ENCODE results near the gene LRRC3B.
A peak's percentile ranks its signal among the peaks of the same experiment; 100 is the strongest.
"Not testable (repeated sequence)": the region's sequence is repeated elsewhere in the genome, so short reads cannot be mapped to it uniquely, and the experiment has no call there.

Gene LRRC3B, protein sequence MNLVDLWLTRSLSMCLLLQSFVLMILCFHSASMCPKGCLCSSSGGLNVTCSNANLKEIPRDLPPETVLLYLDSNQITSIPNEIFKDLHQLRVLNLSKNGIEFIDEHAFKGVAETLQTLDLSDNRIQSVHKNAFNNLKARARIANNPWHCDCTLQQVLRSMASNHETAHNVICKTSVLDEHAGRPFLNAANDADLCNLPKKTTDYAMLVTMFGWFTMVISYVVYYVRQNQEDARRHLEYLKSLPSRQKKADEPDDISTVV

DNA sequence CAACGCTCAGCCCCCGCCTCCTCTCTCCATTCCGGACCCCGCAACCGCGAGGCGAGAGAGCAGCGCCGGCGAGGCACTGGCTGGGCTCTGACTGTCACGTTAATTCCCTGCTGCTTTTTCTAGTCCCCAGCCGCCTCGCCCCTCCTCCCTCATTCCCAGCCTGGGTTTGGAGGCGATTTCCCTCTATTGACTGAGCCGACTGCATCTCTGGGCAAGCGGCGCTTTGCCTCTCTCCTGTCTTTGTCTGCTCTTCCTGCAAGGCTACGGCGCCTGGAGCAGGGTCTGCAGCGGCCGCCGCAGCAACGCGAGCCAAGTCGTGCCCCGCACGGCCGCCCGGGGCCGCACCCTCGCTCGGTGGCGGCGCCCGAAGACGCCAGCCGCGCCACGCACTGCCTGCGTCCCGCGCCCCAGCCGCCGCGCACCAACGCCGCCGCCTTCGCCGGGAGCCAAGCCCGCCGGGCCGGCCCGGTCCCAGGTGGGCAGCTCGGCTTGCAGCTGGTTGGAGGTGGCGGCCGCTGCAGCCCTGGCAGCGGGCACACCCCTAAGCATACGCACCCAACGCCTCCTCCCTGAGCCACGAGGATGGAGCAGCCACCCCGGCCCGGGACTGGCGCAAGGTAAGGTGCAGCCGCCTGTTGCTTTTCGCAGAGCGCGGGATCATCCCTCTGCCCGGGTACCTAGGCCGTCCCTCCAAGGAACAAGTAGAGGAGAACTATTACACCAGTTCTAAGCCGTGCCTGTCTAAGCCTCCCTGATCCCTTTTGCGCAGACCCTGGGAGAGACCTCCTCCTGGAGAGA is at the start of gene LRRC3B:
TSS of gene LRRC3B (plus strand) at position 152 of the 798 bp plus-strand sequence. CDS start 86,901 bp downstream, outside the sequence.
- DNase-seq, result peak; percentile 77

DNA sequence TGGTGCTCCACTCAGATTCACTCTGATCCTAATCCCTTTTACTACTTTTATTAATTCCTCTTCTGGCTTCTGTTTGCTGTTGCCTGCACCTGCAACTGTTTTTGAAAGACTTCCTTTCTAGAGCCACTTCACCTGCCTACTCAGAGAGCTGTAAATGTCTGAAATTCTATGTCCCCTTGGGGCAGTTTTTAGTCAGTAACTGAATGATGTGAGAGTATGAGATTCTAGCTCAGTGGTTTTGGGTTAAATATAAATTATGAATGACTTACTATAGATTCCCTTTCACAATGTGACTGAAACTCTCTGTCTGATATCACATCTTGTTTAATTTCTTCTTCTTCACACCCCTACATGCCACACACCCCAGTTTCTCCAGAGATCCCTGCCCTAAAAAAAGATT is 47.8 kb upstream of the LRRC3B start:
- DNase-seq, result no peak

DNA sequence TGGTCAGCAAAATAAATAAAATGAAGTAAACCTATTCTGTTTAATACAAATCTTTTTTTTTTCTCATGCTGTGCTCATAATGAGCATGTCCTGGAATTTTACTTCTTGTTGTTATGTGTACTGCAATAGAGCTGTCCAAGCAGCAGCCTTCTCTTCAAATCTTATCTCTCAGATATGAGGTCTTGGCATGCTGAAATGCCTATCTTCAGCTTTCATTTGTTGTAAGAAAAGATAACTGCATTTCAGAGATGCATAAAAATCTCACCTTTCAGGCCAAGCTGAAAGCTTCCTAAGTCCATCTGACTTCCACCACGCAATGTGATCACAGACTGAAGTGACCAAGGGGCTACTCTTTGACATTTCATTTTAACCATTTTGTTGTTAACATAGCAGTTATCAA is 43.5 kb upstream of the LRRC3B start:
- no peak for DNase-seq

DNA sequence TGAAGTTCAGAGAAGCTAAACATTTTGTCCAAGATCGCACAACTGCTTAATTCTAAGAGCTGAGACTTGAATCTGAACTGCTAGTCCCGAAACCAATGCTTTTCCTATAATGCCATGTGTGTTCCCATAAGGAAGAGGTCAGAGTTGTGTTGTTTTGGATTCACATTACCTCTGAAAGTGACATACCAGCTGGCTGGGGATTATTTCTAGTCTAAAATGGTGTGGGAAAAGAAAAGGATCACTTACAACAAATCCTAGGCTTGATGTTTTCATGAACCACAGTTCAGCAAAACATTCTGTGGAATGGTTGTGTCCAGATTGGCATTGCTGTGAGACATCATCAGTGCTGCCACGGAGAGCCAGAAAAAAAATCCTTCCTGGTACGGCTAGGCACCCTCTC is 35.0 kb upstream of the LRRC3B start:
- no peak for DNase-seq

DNA sequence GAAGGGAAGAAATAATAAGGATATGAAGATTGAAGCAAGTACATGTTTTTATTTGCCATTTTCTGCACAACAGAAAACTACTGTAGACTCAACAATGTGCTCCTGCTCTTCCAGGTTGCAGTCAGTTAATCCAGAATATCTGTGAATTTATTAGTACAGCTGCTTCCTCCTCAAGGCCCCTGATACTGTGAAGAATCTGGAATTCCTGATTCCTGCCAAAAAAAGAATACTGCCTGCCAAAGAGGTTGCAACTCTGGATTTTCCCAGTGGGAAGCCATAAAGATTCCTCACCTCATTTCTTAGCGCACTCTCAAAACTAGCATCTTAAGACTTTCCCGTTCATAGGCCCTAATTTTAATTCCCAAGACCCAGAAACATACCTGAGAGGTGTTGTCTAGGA is 33.6 kb upstream of the LRRC3B start:
- no peak for DNase-seq

DNA sequence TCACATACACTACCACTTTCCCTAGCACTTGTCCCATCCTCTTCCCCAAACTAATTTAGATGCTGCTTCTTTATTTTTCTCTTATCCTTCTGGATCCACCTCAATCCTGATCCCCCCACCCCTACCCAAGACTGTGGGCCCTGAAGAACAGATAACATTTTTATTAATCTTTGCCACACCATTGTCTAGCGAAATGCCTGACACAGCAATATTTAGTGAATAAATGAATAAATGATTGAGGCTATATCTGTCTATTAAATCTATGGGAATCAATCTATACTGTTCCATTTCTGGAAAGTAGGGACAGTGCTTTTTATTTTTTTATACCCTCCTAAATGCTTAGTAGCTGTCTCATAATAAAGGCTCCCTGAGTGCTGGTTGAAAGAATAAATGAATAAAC is 32.9 kb upstream of the LRRC3B start:
- DNase-seq, result no peak

DNA sequence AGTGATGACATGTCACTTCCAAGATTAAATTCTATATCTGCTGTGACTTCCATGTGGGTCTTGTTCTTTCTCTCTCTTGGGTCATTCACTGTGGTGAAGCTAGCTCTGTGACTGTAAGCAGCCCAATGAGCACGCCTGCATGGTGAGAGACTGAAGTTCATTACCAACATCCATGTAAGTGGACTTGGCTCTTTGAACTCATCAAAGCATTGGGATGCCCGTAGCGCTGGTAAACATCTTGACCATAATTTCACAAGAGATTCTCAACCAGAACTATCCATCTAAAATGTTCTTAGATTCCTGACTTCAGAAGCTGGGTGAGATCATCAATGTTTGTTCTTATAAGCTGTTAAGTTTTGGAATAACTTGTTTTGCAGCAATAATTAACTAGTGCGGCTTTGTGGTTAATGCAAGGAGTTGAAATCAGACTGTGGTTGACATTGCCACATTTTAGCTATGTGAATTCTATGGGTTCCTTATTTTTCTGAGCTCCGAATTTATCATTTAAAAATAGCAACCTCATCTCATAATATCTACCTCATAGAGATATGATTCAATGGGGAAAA is 31.6 kb upstream of the LRRC3B start:
- no peak for DNase-seq

DNA sequence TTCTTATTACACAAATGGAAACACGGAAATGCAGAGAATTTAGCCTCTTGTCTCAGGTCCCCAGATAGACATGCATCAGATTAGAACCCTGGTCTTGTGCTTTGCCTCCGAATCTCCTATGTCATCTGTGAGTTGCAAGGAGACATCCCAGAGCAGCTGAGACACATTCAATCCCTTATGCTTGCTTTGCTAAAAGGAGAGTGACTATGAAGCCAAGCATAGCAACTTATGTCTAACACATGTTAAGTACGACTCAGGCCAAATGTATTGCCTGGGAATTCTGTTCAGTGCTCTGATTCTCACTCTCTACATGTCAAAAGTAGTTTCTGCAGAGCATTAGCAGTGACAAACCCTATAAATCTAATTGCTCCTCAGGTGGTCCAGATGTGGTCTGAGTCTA is 30.6 kb upstream of the LRRC3B start:
- no peak for DNase-seq

DNA sequence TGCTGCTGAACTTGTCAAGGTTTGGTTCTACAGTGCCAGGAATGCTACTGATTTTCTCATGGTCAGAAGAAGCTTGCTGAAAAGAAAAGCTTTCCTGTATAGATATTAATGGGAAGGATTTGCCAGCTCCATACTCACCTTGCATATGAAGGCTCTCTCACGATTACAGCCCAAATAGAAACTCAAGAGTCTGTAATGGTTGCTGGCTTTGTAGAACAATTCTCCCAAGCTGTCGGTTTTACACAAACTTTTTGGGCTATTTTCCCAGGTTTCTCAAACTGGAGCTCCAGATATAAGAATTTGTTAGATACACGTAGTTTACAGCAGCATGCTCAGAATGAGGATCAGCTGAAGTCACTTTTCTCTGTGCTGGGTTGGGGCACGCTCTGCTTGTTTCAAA is 30.1 kb upstream of the LRRC3B start:
- no peak for DNase-seq

DNA sequence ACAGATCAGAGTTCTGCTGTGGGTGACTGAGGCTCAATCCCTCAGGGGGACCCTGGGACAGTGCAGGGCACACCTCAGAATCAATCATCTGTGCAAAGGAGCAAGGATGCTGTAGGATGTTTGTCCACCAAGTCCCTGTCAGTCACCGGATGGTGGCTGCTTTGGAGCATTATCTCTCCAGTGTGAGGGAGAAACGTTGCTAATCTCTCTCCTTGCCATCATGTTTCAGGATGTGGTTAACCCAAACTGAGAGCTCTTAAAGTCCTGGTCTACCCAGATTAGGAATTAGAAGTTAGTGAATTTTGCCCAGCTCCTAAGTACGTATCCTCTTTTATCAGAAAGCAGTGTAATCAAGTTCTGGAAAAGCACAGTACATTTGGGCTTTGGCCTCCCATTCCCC is 26.2 kb upstream of the LRRC3B start:
- DNase-seq, result no peak

DNA sequence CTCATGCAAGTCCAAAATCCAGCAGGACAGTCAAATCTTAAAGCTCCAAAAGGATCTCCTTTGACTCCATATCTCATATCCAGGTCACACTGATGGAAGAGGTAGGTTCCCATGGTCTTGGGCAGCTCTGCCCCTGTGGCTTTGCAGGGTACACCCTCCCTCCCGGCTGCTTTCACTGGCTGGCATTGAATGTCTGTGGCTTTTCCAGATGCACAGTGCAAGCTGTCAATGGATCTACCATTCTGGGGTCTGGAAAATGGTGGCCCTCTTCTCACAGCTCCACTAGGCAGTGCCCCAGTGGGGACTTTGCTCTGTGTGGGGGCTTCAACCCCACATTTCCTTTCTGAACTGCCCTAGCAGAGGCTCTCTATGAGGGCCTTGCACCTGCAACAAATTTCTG is 19.3 kb upstream of the LRRC3B start:
- not testable (repeated sequence) for DNase-seq

DNA sequence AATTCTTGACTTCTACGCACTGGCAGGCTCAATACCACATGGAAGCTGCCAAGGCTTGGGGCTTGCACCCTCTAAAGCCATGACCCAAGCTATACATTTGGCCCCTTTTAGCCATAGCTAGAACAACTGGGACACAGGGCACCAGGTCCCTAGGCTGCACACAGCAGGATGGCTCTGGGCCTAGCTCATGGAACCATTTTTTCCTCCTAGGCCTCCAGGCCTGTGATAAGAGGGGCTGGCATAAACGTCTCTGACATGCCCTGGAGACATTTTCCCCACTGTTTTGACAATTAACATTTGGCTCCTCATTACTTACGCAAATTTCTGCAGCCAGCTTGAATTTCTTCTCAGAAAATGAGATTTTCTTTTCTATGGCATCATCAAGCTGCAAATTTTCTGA is 18.8 kb upstream of the LRRC3B start:
- not testable (repeated sequence) for DNase-seq

DNA sequence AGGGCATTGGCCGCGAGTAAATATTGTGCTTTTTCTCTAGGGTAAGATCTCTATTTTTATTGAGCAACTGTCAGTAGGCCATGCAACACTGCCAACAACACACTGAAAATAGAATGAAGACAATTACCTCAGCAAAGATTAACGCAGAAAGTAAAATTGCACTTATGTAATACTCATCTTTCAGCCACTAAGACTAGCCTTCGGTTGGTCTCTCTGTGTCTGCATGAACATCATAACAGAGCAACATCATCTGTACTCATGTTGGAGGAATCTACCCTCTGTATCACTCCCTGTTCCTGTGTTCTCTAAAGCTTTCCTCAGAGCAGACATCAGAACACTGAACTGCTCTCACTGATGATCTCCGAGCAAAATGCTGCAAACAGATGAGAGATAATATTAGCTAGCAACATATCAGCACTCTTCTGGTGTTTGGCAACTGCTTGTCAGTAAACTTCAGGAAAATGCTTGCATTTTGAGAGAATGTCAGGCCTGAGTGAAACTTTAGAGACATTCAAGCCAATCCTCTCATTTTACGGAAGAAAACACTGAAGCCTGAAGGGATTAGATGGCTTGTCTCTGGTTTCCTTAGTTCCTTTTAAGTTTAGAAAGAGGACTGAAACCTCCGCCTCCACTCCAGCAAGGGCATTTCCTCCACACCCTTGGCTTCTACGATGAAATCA is 8.4 kb upstream of the LRRC3B start:
- no peak for DNase-seq

DNA sequence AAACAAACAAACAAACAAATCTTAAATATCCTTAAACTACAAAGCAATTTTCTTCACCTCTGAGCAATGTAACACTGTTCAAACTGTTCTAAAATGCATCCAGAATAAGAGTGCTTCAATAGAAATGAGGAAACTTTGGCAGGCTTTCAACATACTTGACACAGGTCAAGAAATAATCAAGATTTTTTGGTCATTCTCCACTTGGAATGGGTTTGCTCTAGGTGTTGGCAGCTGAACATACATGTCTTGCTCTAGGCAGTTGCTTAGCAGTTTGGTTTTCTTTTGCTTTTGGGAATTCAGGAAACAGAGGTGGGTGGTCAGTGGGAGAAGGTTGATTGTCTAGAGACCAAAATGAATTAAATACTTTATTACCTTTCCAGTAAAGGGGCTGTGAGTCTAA is 1.4 kb upstream of the LRRC3B start:
- no peak for DNase-seq

DNA sequence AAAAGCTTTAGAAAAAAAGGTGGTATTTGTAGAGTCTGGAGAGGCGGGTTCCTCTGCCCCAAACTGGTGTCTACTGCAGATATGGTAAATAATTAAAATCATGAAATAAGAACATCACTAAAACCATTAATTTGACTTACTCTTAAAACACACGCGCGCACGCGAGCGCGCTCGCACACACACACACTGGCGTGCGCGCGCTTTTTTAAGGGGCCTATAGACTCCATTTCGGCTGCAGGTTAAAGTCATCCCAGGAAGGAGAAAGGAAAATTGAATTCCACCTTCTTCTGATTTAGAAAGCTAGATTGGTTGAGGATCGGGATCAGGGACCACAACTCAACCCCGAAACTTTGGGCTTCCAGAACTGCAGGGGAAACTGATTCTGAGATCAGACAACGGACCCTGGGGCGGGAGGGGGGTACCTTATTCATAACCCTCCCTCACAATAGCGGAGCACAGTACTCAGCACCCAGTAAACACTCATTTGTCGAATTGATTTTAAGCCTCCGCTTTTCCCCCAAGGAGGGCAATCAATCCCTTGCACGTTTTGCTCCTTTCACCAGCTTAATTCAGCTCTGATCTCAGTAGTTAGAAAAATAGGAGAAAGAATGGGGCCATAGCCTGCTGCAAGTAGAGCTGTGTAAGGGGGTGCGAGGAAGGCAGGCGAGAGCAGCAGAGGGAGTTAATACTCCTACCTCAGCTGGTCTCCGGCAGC is 509 bp upstream of the LRRC3B start:
- DNase-seq, result peak; percentile 6

DNA sequence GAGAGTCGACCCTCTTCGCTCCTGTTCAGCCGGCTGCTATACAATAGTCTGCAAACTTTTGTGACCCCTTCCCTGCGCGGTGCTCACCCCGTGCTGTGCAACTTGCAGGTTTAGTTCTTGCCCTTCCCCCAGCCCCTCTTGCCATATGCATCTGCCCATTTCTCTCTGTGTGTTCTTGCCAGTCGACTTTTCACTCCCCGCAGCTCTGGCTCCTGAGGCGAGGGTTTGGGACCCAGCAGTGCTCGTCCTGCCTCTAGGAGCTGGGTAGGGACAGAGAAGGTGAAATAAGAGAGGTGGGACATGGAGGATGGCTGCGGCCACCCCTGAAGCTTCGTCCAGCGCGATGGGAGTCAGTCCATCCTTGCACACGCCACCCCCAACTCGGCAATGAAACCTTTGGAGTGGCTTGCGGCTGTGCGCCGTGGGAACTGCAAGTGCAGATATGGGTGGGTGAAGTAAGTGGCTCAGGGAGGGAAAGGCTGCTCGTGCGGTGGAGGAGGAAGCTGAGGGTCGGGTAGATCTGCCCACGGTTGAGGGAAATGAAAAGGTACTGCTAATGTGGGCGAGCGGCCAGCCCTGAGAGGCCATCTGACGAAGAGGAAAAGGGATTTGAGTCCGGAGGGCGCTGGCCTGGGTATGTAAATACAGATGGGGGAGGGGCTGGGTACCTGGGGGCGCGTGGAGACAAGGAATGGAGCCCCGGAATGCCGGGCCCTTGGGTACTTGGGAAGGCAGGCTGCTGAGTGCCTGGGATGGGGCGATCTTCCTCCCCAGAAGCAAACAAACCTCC is 1.0 kb downstream of the LRRC3B start:
- no peak for DNase-seq

DNA sequence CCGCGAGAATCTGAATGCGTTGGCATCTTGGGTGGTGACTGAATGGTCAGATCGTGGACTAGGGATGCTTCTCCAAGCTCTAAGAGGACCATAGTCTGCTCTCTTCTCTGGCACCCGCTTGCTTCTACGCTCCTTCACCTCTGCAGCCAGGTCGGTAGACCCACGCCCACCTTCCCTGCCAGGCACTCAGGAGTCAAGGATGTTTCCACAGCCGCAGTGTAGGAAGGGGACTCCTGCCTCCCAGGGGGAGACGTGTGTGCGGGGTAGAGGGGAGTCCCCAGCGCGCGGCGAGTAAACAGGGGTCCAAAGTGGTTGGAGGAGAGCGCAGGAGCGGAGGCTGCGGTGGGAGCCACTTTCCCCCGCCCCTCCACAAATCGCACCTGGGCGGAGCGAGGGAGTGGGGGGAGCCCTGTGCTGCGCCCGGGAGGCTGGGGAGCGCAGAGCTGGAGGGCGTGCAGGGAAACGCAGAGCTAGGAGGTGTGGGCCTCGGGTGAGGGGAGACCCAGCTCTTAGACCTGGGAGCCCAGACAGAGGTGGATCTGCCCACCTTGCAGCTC is 1.7 kb downstream of the LRRC3B start:
- no peak for DNase-seq

DNA sequence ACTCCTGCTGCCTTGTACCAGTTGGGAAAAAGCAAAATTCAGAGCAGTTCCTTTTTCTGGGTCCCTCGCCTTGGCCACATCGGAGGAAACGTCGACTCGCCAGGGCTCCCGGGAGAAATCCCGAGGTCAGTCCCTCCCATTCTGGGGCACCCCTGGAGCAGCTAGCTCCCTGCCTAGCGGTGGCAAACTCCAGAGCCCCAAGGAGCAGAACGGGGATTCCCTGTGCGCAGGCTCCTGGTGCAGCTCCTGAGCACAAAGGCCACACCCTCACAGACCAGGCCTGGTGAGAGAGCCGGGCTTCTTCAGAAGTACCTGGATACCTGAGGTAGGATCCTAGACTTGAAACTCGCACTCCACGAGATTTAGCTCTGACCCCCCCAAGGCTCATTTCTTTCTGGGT is 2.6 kb downstream of the LRRC3B start:
- no peak for DNase-seq

DNA sequence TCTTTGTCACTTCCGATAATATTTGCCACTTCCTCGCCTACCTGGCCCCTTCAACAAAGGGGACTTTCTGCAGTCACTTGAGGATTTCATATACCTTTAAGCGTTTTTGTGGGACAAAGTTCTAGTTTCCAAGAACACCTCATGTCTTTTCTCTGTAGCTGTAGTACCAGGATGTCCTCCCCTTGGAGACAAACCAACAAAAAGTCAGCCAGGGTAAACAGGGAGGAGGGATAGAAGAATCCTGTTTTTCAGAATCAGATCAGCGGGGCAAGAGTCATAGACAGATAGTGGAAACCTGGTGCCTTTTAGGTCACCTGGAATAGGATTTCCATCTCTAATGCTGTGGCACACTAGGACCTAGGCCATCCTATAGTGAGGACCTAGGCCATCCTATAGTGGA is 4.5 kb downstream of the LRRC3B start:
- DNase-seq, result no peak

DNA sequence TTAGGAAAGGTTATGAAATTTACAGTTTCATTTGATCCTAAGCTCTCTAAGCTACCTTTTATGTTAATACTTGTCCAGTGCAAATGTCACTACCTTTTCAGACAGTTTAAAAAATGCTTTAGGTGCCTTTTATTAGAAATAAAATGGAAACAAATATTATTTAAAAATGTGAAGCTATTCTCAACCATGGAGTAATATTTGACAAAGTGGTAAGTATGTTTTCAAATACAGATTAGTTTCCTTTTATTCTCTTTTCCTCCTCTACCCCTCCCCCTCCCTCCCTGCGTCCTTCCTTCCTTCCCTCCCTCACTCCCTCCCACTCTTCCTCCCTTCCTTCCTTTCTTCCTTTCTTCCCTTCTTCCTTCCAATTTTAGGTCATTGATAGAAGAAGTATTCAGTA is 6.3 kb downstream of the LRRC3B start:
- no peak for DNase-seq

DNA sequence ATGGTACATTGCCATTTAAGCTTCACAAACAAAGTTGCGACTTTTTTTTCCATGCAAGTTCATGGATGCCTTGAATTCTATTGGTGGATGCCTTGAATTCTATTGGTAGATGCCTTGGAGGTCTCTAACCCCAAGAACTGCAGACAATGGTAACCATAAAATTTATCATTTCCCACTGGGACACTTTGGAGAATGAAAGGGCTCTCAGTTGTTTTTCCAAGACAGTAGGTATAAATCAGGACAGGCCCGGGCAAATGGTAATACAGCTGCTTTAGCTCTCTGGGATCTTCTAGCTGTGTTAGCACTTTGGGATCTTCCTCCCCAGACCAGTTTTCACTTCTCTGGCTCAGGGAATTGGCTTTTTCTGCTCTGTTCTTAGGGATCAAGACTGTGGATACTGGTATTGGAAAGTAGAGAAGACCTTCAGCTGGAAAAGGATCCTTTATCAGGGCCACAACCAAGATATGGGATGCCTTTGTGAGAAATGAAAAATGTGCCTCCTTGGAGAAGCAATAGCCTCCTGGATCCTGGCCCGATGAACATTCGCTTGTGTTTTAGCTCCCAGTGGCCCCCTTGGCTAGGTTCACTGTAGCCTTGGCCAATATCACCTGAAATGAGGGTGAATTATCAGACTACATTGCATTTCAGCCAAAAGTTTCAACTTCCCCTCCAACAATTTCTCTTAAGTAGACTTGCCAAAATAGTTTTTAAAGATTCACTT is 8.3 kb downstream of the LRRC3B start:
- DNase-seq, result no peak

Measured in NCI-H82 (cell line).